ENCODE measurements around the gene FIGNL1.

- TF ChIP-seq, protein P1, sequence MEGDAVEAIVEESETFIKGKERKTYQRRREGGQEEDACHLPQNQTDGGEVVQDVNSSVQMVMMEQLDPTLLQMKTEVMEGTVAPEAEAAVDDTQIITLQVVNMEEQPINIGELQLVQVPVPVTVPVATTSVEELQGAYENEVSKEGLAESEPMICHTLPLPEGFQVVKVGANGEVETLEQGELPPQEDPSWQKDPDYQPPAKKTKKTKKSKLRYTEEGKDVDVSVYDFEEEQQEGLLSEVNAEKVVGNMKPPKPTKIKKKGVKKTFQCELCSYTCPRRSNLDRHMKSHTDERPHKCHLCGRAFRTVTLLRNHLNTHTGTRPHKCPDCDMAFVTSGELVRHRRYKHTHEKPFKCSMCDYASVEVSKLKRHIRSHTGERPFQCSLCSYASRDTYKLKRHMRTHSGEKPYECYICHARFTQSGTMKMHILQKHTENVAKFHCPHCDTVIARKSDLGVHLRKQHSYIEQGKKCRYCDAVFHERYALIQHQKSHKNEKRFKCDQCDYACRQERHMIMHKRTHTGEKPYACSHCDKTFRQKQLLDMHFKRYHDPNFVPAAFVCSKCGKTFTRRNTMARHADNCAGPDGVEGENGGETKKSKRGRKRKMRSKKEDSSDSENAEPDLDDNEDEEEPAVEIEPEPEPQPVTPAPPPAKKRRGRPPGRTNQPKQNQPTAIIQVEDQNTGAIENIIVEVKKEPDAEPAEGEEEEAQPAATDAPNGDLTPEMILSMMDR (conservative IDR thresholded peaks at IDR 0.05 in 1 of 2, IDR thresholded peaks at IDR 0.05 in 1 of 2; ENCODE audit: extremely low read depth in 1 of 2, insufficient read depth in 1 of 2, low read depth in 1 of 2, low read length in 2 of 2): no peak
- TF ChIP-seq EZH2 (IDR thresholded peaks at IDR 0.05; ENCODE audit: borderline replicate concordance, low read length): no peak
These were observed 29.1 kb downstream of the FIGNL1 start for GRCh38 chr7:50421043-50421442.
